ENCODE data around the gene MKNK2.
"Not testable (repeated sequence)": the region's sequence is repeated elsewhere in the genome, so short reads cannot be mapped to it uniquely, and the experiment has no call there.

MKNK2 gene

GRCh38 chr19:1990230-1991017 is 60.6 kb downstream of the MKNK2 start:
- DNase-seq = no peak

GRCh38 chr19:1989513-1990229 is 61.4 kb downstream of the MKNK2 start:
- DNase-seq = no peak

- not testable (repeated sequence) for DNase-seq
These were observed 62.6 kb downstream of the MKNK2 start for GRCh38 chr19:1988464-1988863.
